ENCODE measurements around the gene VSX1. TPM values are rescaled to one million over a fixed set of nuclear protein-coding genes. Genes with fewer than 3 reads are reported as not detected.

The VSX1 gene
- total RNA-seq, 1 donor from 2014 or later: not detected

DNA sequence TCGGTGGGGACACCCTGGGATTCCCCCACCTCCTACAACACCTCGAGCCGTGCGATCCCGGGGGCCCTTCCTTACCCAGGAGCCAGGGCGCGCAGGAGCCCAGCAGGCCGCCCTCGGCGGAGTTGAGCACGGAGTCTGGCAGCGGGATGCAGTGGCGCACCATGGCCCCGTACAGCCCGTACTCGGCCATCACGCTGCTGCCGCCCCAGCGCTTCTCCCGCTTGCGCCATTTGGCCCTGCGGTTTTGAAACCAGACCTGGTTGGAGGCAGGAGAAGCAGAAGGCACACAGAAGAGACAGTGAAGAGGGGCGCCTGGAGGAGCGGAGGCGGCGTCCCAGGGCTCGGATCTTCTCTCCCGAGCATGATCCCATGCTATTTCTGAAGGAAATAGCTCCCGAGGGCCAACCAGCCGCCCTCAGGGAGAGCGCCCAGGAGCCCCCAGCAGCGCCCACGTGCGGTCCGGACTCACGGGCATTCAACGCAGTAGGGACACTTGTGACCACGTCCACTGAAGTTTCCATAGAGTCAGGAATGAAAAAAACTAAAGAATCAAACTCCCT is 4.3 kb downstream of the VSX1 start:
- Mint-ChIP-seq H3K27ac (ENCODE audit: unreplicated experiment) (no peak overlapping the region), H3K27me3 (ENCODE audit: unreplicated experiment) (peaks cover 19% of the 10 kb centered on the region), H3K36me3 (ENCODE audit: unreplicated experiment) (no peaks in the 10 kb centered on the region), H3K4me1 (ENCODE audit: low read depth, unreplicated experiment) (peaks cover 2% of the 10 kb centered on the region), H3K4me3 (ENCODE audit: unreplicated experiment) (peak overlapping the region; percentile 65), H3K9me3 (ENCODE audit: unreplicated experiment) (peaks cover 4% of the 10 kb centered on the region)
- peak; percentile 57 for DNase-seq
- no peak for TF ChIP-seq CTCF (IDR thresholded peaks at IDR 0.05; ENCODE audit: partially characterized antibody, unreplicated experiment)

DNA sequence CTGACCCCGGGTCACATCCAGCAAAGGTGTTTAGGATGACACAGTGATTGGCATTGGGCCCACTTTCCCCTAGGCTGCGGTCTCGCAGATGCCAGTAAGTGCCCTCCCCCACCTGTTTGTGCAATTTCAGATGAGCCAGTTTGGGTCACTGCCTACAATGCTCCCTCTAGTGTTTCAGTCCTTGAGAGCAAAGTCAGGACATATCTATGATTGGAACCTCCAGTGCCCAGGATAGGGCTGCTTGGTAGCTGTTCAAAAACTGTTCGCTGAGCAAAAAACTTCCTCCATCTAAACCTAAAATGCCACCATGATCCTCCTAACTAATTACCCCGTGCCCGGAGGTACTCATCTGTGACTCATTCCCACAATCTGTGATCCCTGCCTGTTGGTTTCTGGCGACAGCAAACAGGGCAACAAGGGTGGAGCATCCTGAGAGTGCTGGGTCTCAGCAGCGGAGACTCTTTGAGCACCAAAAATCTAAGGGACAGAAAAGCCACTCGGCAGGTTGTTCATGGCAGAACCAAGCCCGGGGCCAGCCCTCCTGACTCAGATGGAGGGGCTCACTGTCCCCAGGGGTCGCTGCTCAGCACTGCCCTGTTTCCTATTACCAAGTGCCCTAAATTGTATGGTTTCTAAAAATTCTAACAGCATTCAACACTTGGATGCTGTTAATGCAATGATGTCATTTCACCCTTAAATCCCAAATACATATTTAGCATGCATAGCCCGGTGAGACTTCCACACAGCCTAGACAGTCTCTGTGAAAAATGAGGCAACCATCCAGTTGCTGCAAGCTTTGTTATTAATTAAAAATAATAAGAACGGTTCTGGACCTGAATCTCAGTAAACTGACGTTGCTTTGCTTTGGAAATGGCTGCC is 5.0 kb downstream of the VSX1 start:
- peaks cover 2% of the 10 kb centered on the region for H3K4me1 Mint-ChIP-seq (ENCODE audit: low read depth, unreplicated experiment)
- no peaks in the 10 kb centered on the region for H3K36me3 Mint-ChIP-seq (ENCODE audit: unreplicated experiment)
- DNase-seq: no peak
- H3K27me3 Mint-ChIP-seq (ENCODE audit: unreplicated experiment): peaks cover 17% of the 10 kb centered on the region
- peak overlapping the region; percentile 46 for H3K4me3 Mint-ChIP-seq (ENCODE audit: unreplicated experiment)
- peaks cover 4% of the 10 kb centered on the region for H3K9me3 Mint-ChIP-seq (ENCODE audit: unreplicated experiment)
- no peak overlapping the region for H3K27ac Mint-ChIP-seq (ENCODE audit: unreplicated experiment)
- peak; percentile 13 for TF ChIP-seq CTCF (IDR thresholded peaks at IDR 0.05; ENCODE audit: partially characterized antibody, unreplicated experiment)

DNA sequence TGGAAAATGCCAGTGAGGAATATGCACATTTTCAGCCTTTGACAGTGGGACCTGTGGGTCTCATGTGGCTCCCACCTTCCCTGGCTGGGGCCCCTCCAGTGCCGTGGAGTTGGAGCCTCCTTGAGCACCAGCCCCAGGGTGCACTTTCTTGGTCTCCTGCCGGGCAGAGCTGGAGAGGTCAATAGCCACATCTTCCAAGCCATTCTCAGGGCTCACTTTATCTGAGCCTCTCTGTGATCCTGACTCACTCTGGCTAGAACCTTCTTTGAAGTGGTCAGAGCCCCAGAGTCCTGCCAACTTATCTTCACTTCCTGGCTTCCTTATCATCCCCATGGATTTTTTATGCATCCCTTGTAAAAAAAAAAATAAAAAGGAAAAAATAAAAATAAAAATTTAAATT is 5.7 kb downstream of the VSX1 start:
- H3K9me3 Mint-ChIP-seq (ENCODE audit: unreplicated experiment): peaks cover 4% of the 10 kb centered on the region
- peaks cover 17% of the 10 kb centered on the region for H3K27me3 Mint-ChIP-seq (ENCODE audit: unreplicated experiment)
- no peak overlapping the region for H3K27ac Mint-ChIP-seq (ENCODE audit: unreplicated experiment)
- H3K36me3 Mint-ChIP-seq (ENCODE audit: unreplicated experiment): no peaks in the 10 kb centered on the region
- no peak overlapping the region for H3K4me3 Mint-ChIP-seq (ENCODE audit: unreplicated experiment)
- H3K4me1 Mint-ChIP-seq (ENCODE audit: low read depth, unreplicated experiment): peaks cover 2% of the 10 kb centered on the region
- TF ChIP-seq CTCF (IDR thresholded peaks at IDR 0.05; ENCODE audit: partially characterized antibody, unreplicated experiment): no peak
- no peak for DNase-seq

GRCh38 chr20:25073544-25073943 is 8.4 kb downstream of the VSX1 start:
- H3K27me3 Mint-ChIP-seq (ENCODE audit: unreplicated experiment): peaks cover 10% of the 10 kb centered on the region
- no peak overlapping the region for H3K4me3 Mint-ChIP-seq (ENCODE audit: unreplicated experiment)

More at GRCh38 chr20:25073544-25073943, 8.4 kb downstream of the VSX1 start:
- Mint-ChIP-seq H3K4me1 (ENCODE audit: low read depth, unreplicated experiment) (peaks cover 2% of the 10 kb centered on the region), H3K36me3 (ENCODE audit: unreplicated experiment) (no peaks in the 10 kb centered on the region), H3K27ac (ENCODE audit: unreplicated experiment) (no peak overlapping the region), H3K9me3 (ENCODE audit: unreplicated experiment) (no peaks in the 10 kb centered on the region)
- DNase-seq: no peak
- no peak for TF ChIP-seq CTCF (IDR thresholded peaks at IDR 0.05; ENCODE audit: partially characterized antibody, unreplicated experiment)

Data from glutamatergic neuron (in vitro differentiated cells).